Measurements from ENCODE around the gene PNLIPRP2. TPM values are rescaled to one million over a fixed set of nuclear protein-coding genes. Genes with fewer than 3 reads are reported as not detected.

PNLIPRP2 gene
- total RNA-seq, 1 experiment from 2014 or later = not detected

DNA sequence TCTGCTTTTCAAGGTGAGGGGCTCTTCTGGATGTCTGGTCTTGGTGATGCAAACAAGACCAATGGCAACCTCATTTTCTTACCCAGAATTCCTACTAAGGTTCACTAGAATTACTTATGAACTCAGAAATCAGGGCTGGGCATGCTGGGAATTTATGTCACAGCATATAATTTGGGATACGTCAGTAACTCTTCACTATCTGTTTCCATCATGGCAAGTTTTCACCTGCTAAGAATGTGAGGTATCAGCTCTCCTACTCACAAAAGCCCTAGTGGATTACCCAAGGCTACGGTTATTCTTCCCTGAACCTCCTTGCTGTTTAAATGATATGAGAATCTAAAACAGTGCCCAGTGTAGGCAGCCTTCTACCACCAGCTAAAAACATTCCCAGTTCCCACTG is 53.1 kb downstream of the PNLIPRP2 start:
- TF ChIP-seq, protein P1, sequence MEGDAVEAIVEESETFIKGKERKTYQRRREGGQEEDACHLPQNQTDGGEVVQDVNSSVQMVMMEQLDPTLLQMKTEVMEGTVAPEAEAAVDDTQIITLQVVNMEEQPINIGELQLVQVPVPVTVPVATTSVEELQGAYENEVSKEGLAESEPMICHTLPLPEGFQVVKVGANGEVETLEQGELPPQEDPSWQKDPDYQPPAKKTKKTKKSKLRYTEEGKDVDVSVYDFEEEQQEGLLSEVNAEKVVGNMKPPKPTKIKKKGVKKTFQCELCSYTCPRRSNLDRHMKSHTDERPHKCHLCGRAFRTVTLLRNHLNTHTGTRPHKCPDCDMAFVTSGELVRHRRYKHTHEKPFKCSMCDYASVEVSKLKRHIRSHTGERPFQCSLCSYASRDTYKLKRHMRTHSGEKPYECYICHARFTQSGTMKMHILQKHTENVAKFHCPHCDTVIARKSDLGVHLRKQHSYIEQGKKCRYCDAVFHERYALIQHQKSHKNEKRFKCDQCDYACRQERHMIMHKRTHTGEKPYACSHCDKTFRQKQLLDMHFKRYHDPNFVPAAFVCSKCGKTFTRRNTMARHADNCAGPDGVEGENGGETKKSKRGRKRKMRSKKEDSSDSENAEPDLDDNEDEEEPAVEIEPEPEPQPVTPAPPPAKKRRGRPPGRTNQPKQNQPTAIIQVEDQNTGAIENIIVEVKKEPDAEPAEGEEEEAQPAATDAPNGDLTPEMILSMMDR (IDR thresholded peaks at IDR 0.05; ENCODE audit: unreplicated experiment) = no peak
- H3K27ac Mint-ChIP-seq (ENCODE audit: low read depth, unreplicated experiment) = no peak overlapping the region
- ChIA-PET CTCF (interaction anchor here (0.7 kb wide), 1 partner anchor 9 kb away, joined by 3 read pairs; no protein-coding TSS in a partner anchor), POLR2A (no interaction called here)
- intact Hi-C loops (cut with micrococcal nuclease) = no loop called here
- no peaks in the 10 kb centered on the region for H3K36me3 Mint-ChIP-seq (ENCODE audit: insufficient read depth, unreplicated experiment)
- no TSS peak for BruUV-seq (replicated peaks)
- no peaks in the 10 kb centered on the region for H3K9me3 Mint-ChIP-seq (ENCODE audit: unreplicated experiment)
- no peak for DNase-seq (ENCODE audit: unreplicated experiment)
- no peak overlapping the region for H3K4me3 Mint-ChIP-seq (ENCODE audit: unreplicated experiment)
- no peaks in the 10 kb centered on the region for H3K27me3 Mint-ChIP-seq (ENCODE audit: insufficient read depth, unreplicated experiment)
- H3K4me1 Mint-ChIP-seq (ENCODE audit: insufficient read depth, unreplicated experiment) = no peaks in the 10 kb centered on the region

DNA sequence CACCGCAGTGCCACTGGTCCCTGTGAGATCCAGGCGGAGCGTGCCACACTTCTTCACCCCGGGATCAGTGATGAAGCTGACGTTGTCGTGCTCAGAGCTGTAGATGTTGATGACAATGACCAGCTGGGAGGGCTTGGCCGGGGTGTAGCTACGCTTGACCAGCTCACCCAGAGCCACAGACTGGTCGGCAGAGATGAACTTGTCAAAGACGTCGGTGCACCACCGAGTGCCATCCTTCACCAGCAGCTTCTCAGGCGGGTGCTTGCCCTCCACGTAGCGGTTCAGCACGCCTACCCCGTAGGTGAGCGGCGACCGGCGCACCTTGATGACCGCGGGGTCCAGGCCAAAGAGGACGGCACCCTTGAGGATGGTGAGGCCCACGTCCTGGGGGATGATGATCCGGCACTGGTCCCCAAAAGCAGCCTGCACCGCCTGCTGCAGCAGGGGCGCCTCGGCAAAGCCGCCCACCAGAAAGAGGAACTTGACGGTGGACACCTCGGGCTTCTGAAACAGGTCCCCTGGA is 54.2 kb downstream of the PNLIPRP2 start:
- POLR2A ChIA-PET = no interaction called here
- TF ChIP-seq, protein P1 (IDR thresholded peaks at IDR 0.05; ENCODE audit: unreplicated experiment) = no peak
- Mint-ChIP-seq H3K9me3 (ENCODE audit: unreplicated experiment) (no peaks in the 10 kb centered on the region), H3K27ac (ENCODE audit: low read depth, unreplicated experiment) (no peak overlapping the region), H3K4me3 (ENCODE audit: unreplicated experiment) (no peak overlapping the region), H3K27me3 (ENCODE audit: insufficient read depth, unreplicated experiment) (no peaks in the 10 kb centered on the region), H3K36me3 (ENCODE audit: insufficient read depth, unreplicated experiment) (no peaks in the 10 kb centered on the region), H3K4me1 (ENCODE audit: insufficient read depth, unreplicated experiment) (no peaks in the 10 kb centered on the region)
- intact Hi-C loops (cut with micrococcal nuclease) = no loop called here
- DNase-seq (ENCODE audit: unreplicated experiment) = no peak
- no TSS peak for BruUV-seq (replicated peaks)
- CTCF ChIA-PET = interaction anchor here (0.5 to 4.2 kb wide), 3 partner anchors 13 to 500 kb away, joined by 3 to 33 read pairs (median 4); no protein-coding TSS in a partner anchor

DNA sequence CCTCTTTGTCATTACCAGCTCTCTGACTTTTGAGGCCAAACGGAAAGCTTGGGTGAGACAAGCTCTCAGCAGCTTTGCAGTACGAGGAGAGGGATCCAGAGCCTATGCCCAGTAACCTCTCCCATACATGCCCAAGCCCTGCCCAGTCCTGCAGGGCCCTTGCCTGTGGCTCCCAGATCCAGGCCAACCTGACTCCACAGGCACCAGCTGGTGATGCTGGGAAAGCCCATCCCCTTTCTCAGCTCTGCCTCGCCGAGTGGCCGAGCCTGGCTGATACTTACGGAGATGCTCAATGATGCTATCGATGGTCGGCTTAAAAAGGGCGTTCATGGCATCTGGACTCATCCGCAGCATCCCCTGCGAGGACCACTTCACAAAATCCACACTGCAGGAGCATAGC is 55.4 kb downstream of the PNLIPRP2 start:
- Mint-ChIP-seq H3K27me3 (ENCODE audit: insufficient read depth, unreplicated experiment) (no peaks in the 10 kb centered on the region), H3K4me1 (ENCODE audit: insufficient read depth, unreplicated experiment) (no peaks in the 10 kb centered on the region), H3K36me3 (ENCODE audit: insufficient read depth, unreplicated experiment) (no peaks in the 10 kb centered on the region), H3K9me3 (ENCODE audit: unreplicated experiment) (no peaks in the 10 kb centered on the region), H3K4me3 (ENCODE audit: unreplicated experiment) (no peak overlapping the region), H3K27ac (ENCODE audit: low read depth, unreplicated experiment) (no peak overlapping the region)
- POLR2A ChIA-PET = no interaction called here
- no TSS peak for BruUV-seq (replicated peaks)
- TF ChIP-seq, protein P1 (IDR thresholded peaks at IDR 0.05; ENCODE audit: unreplicated experiment) = no peak
- CTCF ChIA-PET = interaction anchor here (0.5 to 4.2 kb wide), 5 partner anchors 17 to 499 kb away, joined by 3 to 33 read pairs (median 4); no protein-coding TSS in a partner anchor
- DNase-seq (ENCODE audit: unreplicated experiment) = no peak
- intact Hi-C loops (cut with micrococcal nuclease) = no loop called here

DNA sequence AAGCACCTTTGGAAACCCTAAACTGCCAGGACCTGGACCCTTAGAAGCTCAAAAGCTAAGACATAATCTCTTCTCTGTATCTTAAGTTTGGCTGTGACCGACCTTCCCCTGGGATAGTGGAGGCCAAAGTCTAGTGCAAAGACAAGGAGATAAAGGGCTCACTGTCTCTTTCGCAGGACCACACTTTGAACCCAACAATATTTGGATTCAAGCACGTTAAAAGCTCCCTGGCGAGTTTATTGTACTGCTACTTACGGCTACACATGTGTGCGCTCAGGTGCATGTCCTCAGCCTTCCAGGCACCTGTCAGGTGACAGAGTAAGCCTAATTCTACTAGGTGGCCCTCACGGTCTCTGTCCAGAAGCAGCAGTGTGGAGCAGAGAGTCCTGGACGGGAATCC is 55.9 kb downstream of the PNLIPRP2 start:
- POLR2A ChIA-PET = no interaction called here
- BruUV-seq (replicated peaks) = no TSS peak
- Mint-ChIP-seq H3K4me1 (ENCODE audit: insufficient read depth, unreplicated experiment) (no peaks in the 10 kb centered on the region), H3K9me3 (ENCODE audit: unreplicated experiment) (no peaks in the 10 kb centered on the region), H3K27me3 (ENCODE audit: insufficient read depth, unreplicated experiment) (no peaks in the 10 kb centered on the region), H3K27ac (ENCODE audit: low read depth, unreplicated experiment) (no peak overlapping the region), H3K4me3 (ENCODE audit: unreplicated experiment) (no peak overlapping the region), H3K36me3 (ENCODE audit: insufficient read depth, unreplicated experiment) (no peaks in the 10 kb centered on the region)
- intact Hi-C loops (cut with micrococcal nuclease) = no loop called here
- CTCF ChIA-PET = interaction anchor here (0.5 to 4.2 kb wide), 4 partner anchors 18 to 421 kb away, joined by 3 to 33 read pairs (median 4); no protein-coding TSS in a partner anchor
- TF ChIP-seq, protein P1 (IDR thresholded peaks at IDR 0.05; ENCODE audit: unreplicated experiment) = no peak
- no peak for DNase-seq (ENCODE audit: unreplicated experiment)

Data from MCF 10A (cell line).